AG04450 (cell line): ENCODE results near the gene CTDP1. TPM values are rescaled to one million over a fixed set of nuclear protein-coding genes. Genes with fewer than 3 reads are reported as not detected.

Experiments
- CTCF ChIA-PET: fragments of 300-600, 350-600 bp; formaldehyde crosslinking; extraction: SDS; loops from one replicate; lab custom pipeline; 2022; ENCODE audit warnings: antibody characterized with exemption, inconsistent platforms; lab: Charles Lee
- POLR2A ChIA-PET: fragments of 350-600 bp; formaldehyde crosslinking; extraction: SDS; loops from one replicate; lab custom pipeline; 2021; ENCODE audit warnings: antibody characterized with exemption, inconsistent platforms; lab: Yijun Ruan, JAX
- DNase-seq: peaks from one replicate; pipeline ENCODE4 v3.0.0-alpha.2; 2011; ENCODE audit warnings: low read depth, low spot score
- H3K27ac ChIP-seq: one replicate; pipeline ENCODE4 v1.5.1; 2012; ENCODE audit warnings: low read depth, low read length, control low read depth
- H3K27me3 ChIP-seq: one replicate; pipeline ENCODE4 v1.6.0; 2012; ENCODE audit warnings: low read length; ENCODE audit not compliant: control insufficient read depth, insufficient read depth
- H3K4me3 ChIP-seq: 2 replicates; pipeline ENCODE4 v1.5.1; 2011; ENCODE audit warnings: mild to moderate bottlenecking, low read depth, low read length, control low read depth
- H3K9me3 ChIP-seq: 2 replicates; pipeline ENCODE4 v1.5.1; 2012; ENCODE audit warnings: low read length; ENCODE audit not compliant: control insufficient read depth, insufficient read depth
- CTCF ChIP-seq: IDR thresholded peaks from 2 replicates; pipeline ENCODE4 v1.5.1; 2011; ENCODE audit warnings: low read depth, low read length, control low read depth, inconsistent platforms
- polyA plus RNA-seq: library from polyadenylated mRNA; depleted of rRNA; stranded (reverse); fragments of >200 nt; gene quantifications from 2 replicates; pipeline ENCODE4 v1.2.3, GENCODE V29; 2011

Gene CTDP1
- polyA plus RNA-seq, 1 experiment: 8.4 TPM

GRCh38 chr18:79736230-79736629 lies 56.6 kb downstream of the CTDP1 start:
- CTCF ChIA-PET: no interaction called here
- DNase-seq: no peak

GRCh38 chr18:79736846-79737245 lies 57.2 kb downstream of the CTDP1 start:
- H3K4me3 ChIP-seq: no peak overlapping the region
- POLR2A ChIA-PET: no interaction called here
- CTCF ChIA-PET: no interaction called here
- no peaks in the 10 kb centered on the region for H3K27me3 ChIP-seq
- DNase-seq: no peak
- no peak for TF ChIP-seq CTCF
- no peak overlapping the region for H3K27ac ChIP-seq
- peaks cover 68% of the 10 kb centered on the region for H3K9me3 ChIP-seq

More at GRCh38 chr18:79736230-79736629, 56.6 kb downstream of the CTDP1 start:
- TF ChIP-seq CTCF: no peak
- H3K27ac ChIP-seq: no peak overlapping the region
- no peak overlapping the region for H3K4me3 ChIP-seq
- H3K9me3 ChIP-seq: peaks cover 75% of the 10 kb centered on the region
- no peaks in the 10 kb centered on the region for H3K27me3 ChIP-seq
- POLR2A ChIA-PET: no interaction called here

- Histone ChIP-seq H3K9me3 (peaks cover 63% of the 10 kb centered on the region), H3K27me3 (no peaks in the 10 kb centered on the region), H3K27ac (no peak overlapping the region), H3K4me3 (no peak overlapping the region)
- CTCF ChIA-PET: no interaction called here
- DNase-seq: no peak
- no peak for TF ChIP-seq CTCF
- POLR2A ChIA-PET: no interaction called here
Observed at GRCh38 chr18:79737426-79737825, 57.8 kb downstream of the CTDP1 start.

- Histone ChIP-seq H3K27ac (no peak overlapping the region), H3K4me3 (no peak overlapping the region), H3K9me3 (peaks cover 56% of the 10 kb centered on the region), H3K27me3 (no peaks in the 10 kb centered on the region)
- no peak for DNase-seq
- no peak for TF ChIP-seq CTCF
- POLR2A ChIA-PET: no interaction called here
- CTCF ChIA-PET: no interaction called here
Observed at GRCh38 chr18:79738041-79738461, 58.4 kb downstream of the CTDP1 start.

GRCh38 chr18:79738581-79739439 lies 59.2 kb downstream of the CTDP1 start:
- Histone ChIP-seq H3K9me3 (peaks cover 49% of the 10 kb centered on the region), H3K4me3 (no peak overlapping the region), H3K27me3 (no peaks in the 10 kb centered on the region), H3K27ac (no peak overlapping the region)
- DNase-seq: no peak
- no peak for TF ChIP-seq CTCF
- ChIA-PET CTCF (interaction anchor here (0.5 kb wide), 1 partner anchor 17 kb away, joined by 3 read pairs; no protein-coding TSS in a partner anchor), POLR2A (no interaction called here)
